ENCODE measurements around the gene FOXK2. TPM values are rescaled to one million over a fixed set of nuclear protein-coding genes. Genes with fewer than 3 reads are reported as not detected.
"Not testable (repeated sequence)": the region's sequence is repeated elsewhere in the genome, so short reads cannot be mapped to it uniquely, and the experiment has no call there.

Gene FOXK2
- total RNA-seq, 1 experiment from 2014 or later = 104 TPM

GRCh38 chr17:82582709-82583108 lies 63.2 kb downstream of the FOXK2 start:
- CTCF ChIA-PET = no interaction called here
- H3K36me3 Mint-ChIP-seq (ENCODE audit: insufficient read depth, unreplicated experiment) = peaks cover 84% of the 10 kb centered on the region
- POLR2A ChIA-PET = no interaction called here
- no peak overlapping the region for H3K27ac Mint-ChIP-seq (ENCODE audit: low read depth, unreplicated experiment)
- H3K4me1 Mint-ChIP-seq (ENCODE audit: insufficient read depth, unreplicated experiment) = no peaks in the 10 kb centered on the region
- BruUV-seq (replicated peaks) = no TSS peak
- H3K9me3 Mint-ChIP-seq (ENCODE audit: unreplicated experiment) = no peaks in the 10 kb centered on the region
- intact Hi-C loops (cut with micrococcal nuclease) = no loop called here
- H3K4me3 Mint-ChIP-seq (ENCODE audit: unreplicated experiment) = no peak overlapping the region
- DNase-seq (ENCODE audit: unreplicated experiment) = no peak
- H3K27me3 Mint-ChIP-seq (ENCODE audit: insufficient read depth, unreplicated experiment) = no peaks in the 10 kb centered on the region
- no peak for TF ChIP-seq CTCF (IDR thresholded peaks at IDR 0.05; ENCODE audit: unreplicated experiment)

- no peak for DNase-seq (ENCODE audit: unreplicated experiment)
- Mint-ChIP-seq H3K4me3 (ENCODE audit: unreplicated experiment) (no peak overlapping the region), H3K27me3 (ENCODE audit: insufficient read depth, unreplicated experiment) (no peaks in the 10 kb centered on the region), H3K27ac (ENCODE audit: low read depth, unreplicated experiment) (no peak overlapping the region), H3K4me1 (ENCODE audit: insufficient read depth, unreplicated experiment) (no peaks in the 10 kb centered on the region), H3K36me3 (ENCODE audit: insufficient read depth, unreplicated experiment) (peaks cover 84% of the 10 kb centered on the region), H3K9me3 (ENCODE audit: unreplicated experiment) (no peaks in the 10 kb centered on the region)
- no TSS peak for BruUV-seq (replicated peaks)
- intact Hi-C loops (cut with micrococcal nuclease) = no loop called here
- TF ChIP-seq CTCF (IDR thresholded peaks at IDR 0.05; ENCODE audit: unreplicated experiment) = no peak
- POLR2A ChIA-PET = no interaction called here
- CTCF ChIA-PET = interaction anchor here (0.7 kb wide), 1 partner anchor 171 kb away, joined by 3 read pairs; no protein-coding TSS in a partner anchor
Measured at GRCh38 chr17:82583720-82584234, 64.2 kb downstream of the FOXK2 start.

- CTCF ChIA-PET = interaction anchor here (0.7 kb wide), 1 partner anchor 18 kb away, joined by 3 read pairs; no protein-coding TSS in a partner anchor
- H3K4me3 Mint-ChIP-seq (ENCODE audit: unreplicated experiment); H3K4me1 Mint-ChIP-seq (ENCODE audit: insufficient read depth, unreplicated experiment); intact Hi-C loops (cut with micrococcal nuclease); H3K9me3 Mint-ChIP-seq (ENCODE audit: unreplicated experiment); POLR2A ChIA-PET; BruUV-seq (replicated peaks); H3K27me3 Mint-ChIP-seq (ENCODE audit: insufficient read depth, unreplicated experiment); DNase-seq (ENCODE audit: unreplicated experiment): not testable (repeated sequence)
- peak overlapping the region; percentile 23 for H3K27ac Mint-ChIP-seq (ENCODE audit: low read depth, unreplicated experiment)
- peaks cover 90% of the 10 kb centered on the region for H3K36me3 Mint-ChIP-seq (ENCODE audit: insufficient read depth, unreplicated experiment)
Measured at GRCh38 chr17:82585935-82586575, 66.5 kb downstream of the FOXK2 start.

- BruUV-seq (replicated peaks) = no TSS peak
- H3K27ac Mint-ChIP-seq (ENCODE audit: low read depth, unreplicated experiment) = no peak overlapping the region
Measured at GRCh38 chr17:82586576-82587233, 67.2 kb downstream of the FOXK2 start.

More at GRCh38 chr17:82586576-82587233, 67.2 kb downstream of the FOXK2 start:
- ChIA-PET POLR2A (no interaction called here), CTCF (no interaction called here)
- Mint-ChIP-seq H3K36me3 (ENCODE audit: insufficient read depth, unreplicated experiment) (peaks cover 85% of the 10 kb centered on the region), H3K4me3 (ENCODE audit: unreplicated experiment) (no peak overlapping the region), H3K4me1 (ENCODE audit: insufficient read depth, unreplicated experiment) (no peaks in the 10 kb centered on the region), H3K9me3 (ENCODE audit: unreplicated experiment) (no peaks in the 10 kb centered on the region), H3K27me3 (ENCODE audit: insufficient read depth, unreplicated experiment) (no peaks in the 10 kb centered on the region)
- intact Hi-C loops (cut with micrococcal nuclease) = no loop called here
- DNase-seq (ENCODE audit: unreplicated experiment) = no peak
- TF ChIP-seq CTCF (IDR thresholded peaks at IDR 0.05; ENCODE audit: unreplicated experiment) = no peak
